Measurements from ENCODE around the gene TENT5C. TPM values are rescaled to one million over a fixed set of nuclear protein-coding genes. Genes with fewer than 3 reads are reported as not detected.

The TENT5C gene
- total and polyA plus RNA-seq, 10 of the 15 experiments (the other 5 are each of a cell fraction or from before 2014, with no cell fraction given): 0.19 to 2.4 (median 0.78) TPM

GRCh38 chr1:117676615-117677130 lies 70.8 kb downstream of the TENT5C start:
- Histone ChIP-seq H3K9me3 (replicated peaks; ENCODE audit: control insufficient read depth, insufficient read depth, low read length) (no peaks in the 10 kb centered on the region), H3K27ac (ENCODE audit: control insufficient read depth, insufficient read depth) (no peak overlapping the region), H3K4me1 (ENCODE audit: control insufficient read depth, insufficient read depth, low read length) (peaks cover 5% of the 10 kb centered on the region), H3K9ac (ENCODE audit: control insufficient read depth, insufficient read depth, low read length) (no peak overlapping the region), H3K27me3 (replicated peaks in 1 of 2; ENCODE audit: control insufficient read depth in 2 of 2, insufficient read depth in 2 of 2, low read length in 1 of 2) (peaks cover 8 to 14% of the 10 kb centered on the region in 2 experiments), H3K4me3 (no peak overlapping the region), H3K4me2 (ENCODE audit: control insufficient read depth, insufficient read depth) (no peak overlapping the region), H2AFZ (ENCODE audit: control insufficient read depth, low read depth, low read length) (no peak overlapping the region), H3K36me3 (ENCODE audit: control insufficient read depth in 2 of 2, insufficient read depth in 2 of 2, low read length in 1 of 2) (no peaks in the 10 kb centered on the region), H3K79me2 (ENCODE audit: control insufficient read depth, insufficient read depth, low read length) (no peaks in the 10 kb centered on the region), H4K20me1 (ENCODE audit: control insufficient read depth, insufficient read depth) (no peaks in the 10 kb centered on the region)
- CTCF ChIA-PET: interaction anchor here (1.3 to 11.7 kb wide), 4 partner anchors 133 to 164 kb away, joined by 3 to 151 read pairs (median 14); no protein-coding TSS in a partner anchor
- in situ Hi-C loops (cut with MboI) (no loop called here), intact Hi-C loops (cut with micrococcal nuclease; ENCODE audit: unreplicated experiment) (no loop called here)
- FAIRE-seq (no peak), ATAC-seq (peak; percentile 51), DNase-seq (ENCODE audit: low read depth, low spot score) (no peak)
- RAD21 ChIA-PET (ENCODE audit: unreplicated experiment): interaction anchor here (1.1 kb wide), 1 partner anchor 12 kb away, joined by 5 read pairs; no protein-coding TSS in a partner anchor
- WGBS (ENCODE audit: insufficient coverage, insufficient replicate concordance, low lambda C conversion rate, missing lambda C conversion rate): 56% methylated on average over 7 of the region's 7 CpGs
- POLR2A ChIA-PET: no interaction called here
- no TSS peak for BruUV-seq (replicated peaks)
- SMC1A ChIA-PET (ENCODE audit: uncharacterized antibody, unreplicated experiment): interaction anchor here (0.7 to 6.5 kb wide), 3 partner anchors 40 to 548 kb away, joined by 3 to 40 read pairs (median 4); no protein-coding TSS in a partner anchor
- TF ChIP-seq HDGF (IDR thresholded peaks at IDR 0.05): no peak
- TF ChIP-seq RELA (IDR thresholded peaks at IDR 0.05; ENCODE audit: borderline replicate concordance, partially characterized antibody): no peak
- no peak for TF ChIP-seq ZBED1 (IDR thresholded peaks at IDR 0.05; ENCODE audit: borderline replicate concordance)
- no peak for TF ChIP-seq MEF2A (IDR thresholded peaks at IDR 0.05; ENCODE audit: insufficient read depth, low read depth, low read length)
- TF ChIP-seq SIN3A (IDR thresholded peaks at IDR 0.05; ENCODE audit: low read depth, low read length): no peak
- no peak for TF ChIP-seq PML (IDR thresholded peaks at IDR 0.05; ENCODE audit: low read length)
- TF ChIP-seq SMAD1 (IDR thresholded peaks at IDR 0.05; ENCODE audit: low read depth, partially characterized antibody): no peak
- TF ChIP-seq MEF2B (IDR thresholded peaks at IDR 0.05; ENCODE audit: partially characterized antibody, poor library complexity, severe bottlenecking): no peak
- TF ChIP-seq ATF7 (IDR thresholded peaks at IDR 0.05; ENCODE audit: low read depth): no peak
- TF ChIP-seq CBX5 (IDR thresholded peaks at IDR 0.05; ENCODE audit: low read depth): no peak
- no peak for TF ChIP-seq SUPT20H (IDR thresholded peaks at IDR 0.05; ENCODE audit: borderline replicate concordance, control insufficient read depth, low read depth, low read length)
- no peak for TF ChIP-seq ZBTB33 (IDR thresholded peaks at IDR 0.05)
- no peak for TF ChIP-seq ZSCAN29 (IDR thresholded peaks at IDR 0.05)
- no peak for TF ChIP-seq CTCF (IDR thresholded peaks at IDR 0.05 in 2 of 3, conservative IDR thresholded peaks at IDR 0.05 in 1 of 3; ENCODE audit: control insufficient read depth in 2 of 3, extremely low read depth in 1 of 3, insufficient read depth in 1 of 3, low read depth in 3 of 3, low read length in 3 of 3)
- no peak for TF ChIP-seq TARDBP (IDR thresholded peaks at IDR 0.05; ENCODE audit: borderline replicate concordance)
- TF ChIP-seq RAD51 (IDR thresholded peaks at IDR 0.05): no peak
- no peak for TF ChIP-seq RELB (IDR thresholded peaks at IDR 0.05; ENCODE audit: low read depth)
- no peak for TF ChIP-seq POLR2AphosphoS5 (IDR thresholded peaks at IDR 0.05; ENCODE audit: low read length)

All from GM12878 (cell line).